ENCODE measurements around the gene ELAC1. TPM values are rescaled to one million over a fixed set of nuclear protein-coding genes. Genes with fewer than 3 reads are reported as not detected.

Gene ELAC1
- total RNA-seq, 1 donor from 2014 or later, result 5.0 TPM

GRCh38 chr18:50949185-50949584 is 18.7 kb upstream of the ELAC1 start:
- no peak for DNase-seq (ENCODE audit: low read depth)
- no peak overlapping the region for H3K4me3 ChIP-seq (ENCODE audit: low read depth, low read length)
- TF ChIP-seq CTCF (conservative IDR thresholded peaks at IDR 0.05; ENCODE audit: low read depth, low read length), result no peak

- TF ChIP-seq CTCF (conservative IDR thresholded peaks at IDR 0.05; ENCODE audit: low read depth, low read length), result no peak
- no peak overlapping the region for H3K4me3 ChIP-seq (ENCODE audit: low read depth, low read length)
- DNase-seq (ENCODE audit: low read depth), result no peak
Measured at GRCh38 chr18:50950626-50951025, 17.2 kb upstream of the ELAC1 start.

- H3K4me3 ChIP-seq (ENCODE audit: low read depth, low read length), result no peak overlapping the region
- no peak for TF ChIP-seq CTCF (conservative IDR thresholded peaks at IDR 0.05; ENCODE audit: low read depth, low read length)
- no peak for DNase-seq (ENCODE audit: low read depth)
Measured at GRCh38 chr18:50953822-50954221, 14.0 kb upstream of the ELAC1 start.

GRCh38 chr18:50955253-50955652 is 12.6 kb upstream of the ELAC1 start:
- H3K4me3 ChIP-seq (ENCODE audit: low read depth, low read length), result no peak overlapping the region
- no peak for TF ChIP-seq CTCF (conservative IDR thresholded peaks at IDR 0.05; ENCODE audit: low read depth, low read length)
- no peak for DNase-seq (ENCODE audit: low read depth)

GRCh38 chr18:50956116-50956515 is 11.7 kb upstream of the ELAC1 start:
- no peak for DNase-seq (ENCODE audit: low read depth)
- no peak overlapping the region for H3K4me3 ChIP-seq (ENCODE audit: low read depth, low read length)
- TF ChIP-seq CTCF (conservative IDR thresholded peaks at IDR 0.05; ENCODE audit: low read depth, low read length), result no peak

GRCh38 chr18:50961974-50962373 is 5.9 kb upstream of the ELAC1 start:
- no peak overlapping the region for H3K4me3 ChIP-seq (ENCODE audit: low read depth, low read length)
- TF ChIP-seq CTCF (conservative IDR thresholded peaks at IDR 0.05; ENCODE audit: low read depth, low read length), result no peak

GRCh38 chr18:50969448-50969847 is 1.6 kb downstream of the ELAC1 start:
- DNase-seq (ENCODE audit: low read depth), result no peak
- peak overlapping the region; percentile 91 for H3K4me3 ChIP-seq (ENCODE audit: low read depth, low read length)
- TF ChIP-seq CTCF (conservative IDR thresholded peaks at IDR 0.05; ENCODE audit: low read depth, low read length), result no peak

More at GRCh38 chr18:50961974-50962373, 5.9 kb upstream of the ELAC1 start:
- no peak for DNase-seq (ENCODE audit: low read depth)
